Stimulated activated CD4-positive, alpha-beta T cell treated with anti-CD3 and anti-CD28 coated beads, TNF-alpha, amount 100 ng/mL, for 4 hours (primary cell): ENCODE measurements around the gene EEF1AKMT2.

ENCODE experiments used
- DNase-seq, 3 experiments: peaks; one replicate each; pipeline ENCODE4 v3.0.0-alpha.2; 2020; ENCODE audit warnings: low read depth in 3 of 3

EEF1AKMT2 gene

GRCh38 chr10:124721330-124722045 lies 70.2 kb downstream of the EEF1AKMT2 start:
- no peak for DNase-seq

DNA sequence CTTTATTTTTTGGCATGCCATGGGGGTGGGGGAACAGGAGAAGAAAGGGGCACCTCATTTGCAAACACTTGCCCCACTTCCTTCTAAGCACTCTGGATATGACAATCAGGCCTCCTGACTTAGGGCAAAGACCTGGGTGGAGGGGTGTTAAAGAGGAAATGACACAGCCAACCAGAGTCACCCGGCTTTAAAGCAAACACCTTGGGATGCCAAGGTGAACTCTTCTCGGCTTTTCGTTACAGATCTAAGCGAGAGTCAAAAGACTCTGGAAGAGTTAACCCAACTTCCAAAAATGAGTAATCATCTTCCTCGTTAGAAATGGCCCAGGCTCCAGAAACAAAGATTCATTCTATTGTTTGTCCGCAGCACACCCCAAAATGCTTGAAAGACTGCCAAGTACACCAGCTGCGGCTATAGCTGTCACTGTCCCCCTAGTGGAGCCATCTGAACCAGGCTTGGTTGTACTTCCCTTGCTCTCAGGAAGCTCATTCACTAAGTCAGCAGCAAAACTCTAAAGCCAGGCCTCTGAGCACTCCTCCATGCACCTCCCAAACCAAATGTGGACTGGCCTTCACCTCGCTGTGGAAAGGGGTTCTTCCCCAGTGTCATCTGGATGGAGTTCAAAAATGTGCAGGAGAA lies 72.4 kb downstream of the EEF1AKMT2 start:
- DNase-seq: peak in 1 of 3 experiments; percentile 41

- peak; percentile 46 to 64 (median 53) for DNase-seq
Measured at GRCh38 chr10:124717911-124718741, 73.6 kb downstream of the EEF1AKMT2 start.

- no peak for DNase-seq
Measured at GRCh38 chr10:124717041-124717757, 74.5 kb downstream of the EEF1AKMT2 start.

DNA sequence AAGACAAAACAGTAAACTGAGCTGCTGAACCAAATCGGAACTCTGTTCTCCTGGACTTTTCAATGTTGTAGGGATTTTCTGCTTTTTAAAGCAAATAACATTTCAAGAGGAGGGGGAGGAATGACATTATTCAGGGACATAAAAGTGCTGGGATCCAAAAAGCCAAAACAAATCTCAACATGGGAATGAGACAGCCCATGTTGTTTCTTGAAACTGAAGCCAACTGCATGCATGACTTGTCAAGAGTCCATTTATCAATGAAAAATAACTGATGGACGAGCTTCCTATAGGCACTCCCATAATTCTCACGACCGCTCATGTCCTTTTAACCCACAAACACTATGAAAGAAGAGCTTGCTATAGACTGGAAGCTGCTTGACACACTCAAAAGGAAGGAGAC lies 75.3 kb downstream of the EEF1AKMT2 start:
- DNase-seq: no peak

DNA sequence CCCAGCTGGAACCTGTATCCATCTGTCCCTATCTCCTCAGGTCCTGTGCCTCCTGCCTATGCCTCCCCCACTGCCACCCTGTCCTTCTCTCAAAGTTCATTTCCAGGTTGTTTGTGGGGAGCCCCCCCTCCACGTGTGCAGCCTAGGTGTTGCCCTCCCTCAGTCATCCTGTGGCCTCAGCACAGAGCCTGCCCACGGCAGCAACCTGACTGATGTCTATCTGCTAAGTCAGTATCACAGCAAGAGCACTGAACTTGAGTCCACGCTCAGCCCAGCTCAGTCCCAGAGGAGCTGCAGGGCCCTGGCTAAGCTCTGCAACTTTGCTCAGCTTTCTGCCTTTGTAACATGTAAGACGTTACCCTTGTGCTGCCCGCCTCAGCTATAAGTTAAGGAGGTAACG lies 76.2 kb downstream of the EEF1AKMT2 start:
- no peak for DNase-seq

GRCh38 chr10:124713679-124714255 lies 77.9 kb downstream of the EEF1AKMT2 start:
- no peak for DNase-seq

DNA sequence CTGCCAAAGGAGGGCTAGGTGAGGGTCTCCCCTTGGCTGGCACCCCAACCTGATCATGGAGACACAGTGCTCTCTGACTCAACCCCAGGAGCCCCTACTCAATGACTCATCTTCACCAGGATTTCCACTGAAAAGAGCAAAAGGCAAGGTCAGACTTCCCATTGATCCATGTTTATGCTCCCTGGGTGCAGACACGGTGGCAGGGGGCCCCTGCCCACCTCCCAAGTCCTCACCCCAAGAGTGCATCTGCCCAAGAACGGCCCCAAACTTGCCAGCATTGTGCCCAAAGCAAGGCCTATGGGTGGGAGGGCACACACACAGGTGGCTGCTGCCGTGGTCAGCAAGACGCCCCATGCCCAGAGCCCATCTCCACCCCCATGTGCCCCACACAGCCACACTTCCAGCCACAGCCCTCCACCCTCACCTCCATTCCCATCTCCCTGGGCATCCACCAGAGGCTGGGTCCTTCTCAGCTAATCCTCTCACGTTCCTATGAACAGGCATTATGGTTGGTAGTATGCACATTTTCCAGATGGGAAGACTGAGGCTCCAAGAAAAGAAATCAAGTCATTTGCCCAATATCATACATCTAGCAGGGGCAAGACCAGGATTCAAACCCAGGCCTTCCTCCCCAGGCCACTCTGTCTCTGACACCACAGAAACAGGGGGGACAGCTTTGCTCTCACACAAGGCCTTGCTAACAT lies 78.8 kb downstream of the EEF1AKMT2 start:
- no peak for DNase-seq

DNA sequence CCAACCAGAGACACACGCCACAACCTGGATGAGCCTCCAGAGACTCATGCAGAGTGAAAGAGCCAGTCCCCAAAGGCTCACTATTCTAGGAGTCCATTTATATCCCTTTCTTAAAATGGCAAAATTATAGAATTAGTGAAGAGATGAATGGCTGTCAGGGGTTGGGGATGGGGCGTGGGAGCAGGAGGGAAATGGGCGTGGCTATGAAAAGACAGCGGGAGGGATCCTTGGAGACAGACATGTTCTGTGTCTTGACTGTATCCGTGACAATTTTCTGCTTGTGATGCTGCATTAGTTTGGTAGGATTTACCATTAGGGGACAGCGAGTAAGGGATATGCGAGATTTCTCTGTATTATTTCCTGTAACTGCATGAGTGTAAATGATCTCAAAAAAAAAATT lies 80.5 kb downstream of the EEF1AKMT2 start:
- DNase-seq: no peak

DNA sequence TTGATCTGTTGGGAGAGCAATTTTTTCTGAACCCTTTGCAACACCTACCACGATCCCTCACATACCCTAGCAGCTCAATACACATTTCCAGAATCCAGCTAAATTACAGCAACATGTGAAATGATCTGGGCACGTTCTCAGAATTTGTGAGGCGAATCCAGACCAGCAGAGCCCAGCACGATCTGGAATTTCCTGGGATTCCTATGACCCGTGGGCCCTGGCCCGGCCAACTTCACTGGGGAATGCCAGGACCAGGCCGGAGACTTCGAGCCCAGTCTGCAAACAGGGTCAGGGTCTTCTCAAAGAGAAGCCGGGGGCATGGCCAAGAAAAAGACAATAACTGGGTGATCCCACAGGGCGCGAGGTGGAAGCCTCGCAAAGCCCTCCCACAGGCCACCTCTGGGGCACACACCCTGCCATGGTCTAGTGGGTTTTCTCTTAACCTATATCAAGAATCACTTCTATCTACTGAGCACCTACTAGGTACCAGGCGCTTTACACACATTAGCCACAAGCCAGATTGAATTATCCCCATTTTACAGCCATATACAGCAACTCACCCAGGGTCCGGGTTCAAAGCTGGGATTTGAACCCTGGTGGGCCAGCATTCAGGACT lies 81.3 kb downstream of the EEF1AKMT2 start:
- no peak for DNase-seq

GRCh38 chr10:124709861-124710260 lies 81.8 kb downstream of the EEF1AKMT2 start:
- no peak for DNase-seq

DNA sequence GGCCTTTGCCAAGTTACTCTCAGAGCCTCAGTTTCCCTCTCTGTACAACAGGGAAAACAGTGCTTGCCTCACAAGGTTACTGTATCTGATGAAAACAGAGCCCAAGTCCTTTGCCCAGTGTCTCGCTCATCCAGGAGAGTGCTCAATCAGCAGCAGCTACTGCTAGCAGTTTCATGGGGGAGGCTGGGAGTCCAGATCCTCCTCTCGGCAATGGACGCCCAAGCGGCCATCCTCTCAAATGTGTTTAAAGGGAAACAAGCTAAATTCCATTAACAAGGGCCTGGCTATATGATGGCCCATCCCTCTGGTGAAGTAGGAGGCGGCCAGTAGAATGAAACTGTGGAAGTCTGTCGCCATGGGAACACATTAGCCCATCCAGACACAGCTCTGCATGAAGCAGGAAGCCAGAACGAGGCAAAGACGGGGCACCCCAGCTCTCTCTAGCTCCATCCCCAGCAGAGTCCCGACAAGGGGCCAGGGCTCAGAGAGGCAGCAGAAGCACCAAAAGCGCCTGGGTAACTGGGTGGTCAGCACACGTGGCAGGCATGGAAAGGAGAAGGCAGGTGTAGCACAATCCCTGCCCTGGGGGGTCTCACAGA lies 82.7 kb downstream of the EEF1AKMT2 start:
- DNase-seq: no peak

GRCh38 chr10:124708246-124708779 lies 83.4 kb downstream of the EEF1AKMT2 start:
- no peak for DNase-seq
